Measurements from ENCODE around the gene WARS2. TPM values are rescaled to one million over a fixed set of nuclear protein-coding genes. Genes with fewer than 3 reads are reported as not detected.

The WARS2 gene
- total RNA-seq, 1 donor = 23.9 TPM

- Histone ChIP-seq H2AFZ (ENCODE audit: low read length) (peak overlapping the region; percentile 23), H3K79me2 (ENCODE audit: insufficient read depth, low read length) (no peaks in the 10 kb centered on the region), H3K27me3 (ENCODE audit: insufficient read depth, low read length) (no peaks in the 10 kb centered on the region), H3K9me3 (ENCODE audit: low read depth, low read length) (no peaks in the 10 kb centered on the region), H4K20me1 (ENCODE audit: insufficient read depth, low read length) (no peaks in the 10 kb centered on the region), H3K36me3 (ENCODE audit: insufficient read depth, low read length) (no peaks in the 10 kb centered on the region), H3K4me1 (ENCODE audit: insufficient read depth, low read length) (peaks cover 14% of the 10 kb centered on the region), H3K4me2 (ENCODE audit: insufficient read depth, low read length) (peak overlapping the region; percentile 75), H3K27ac (ENCODE audit: low read depth, low read length) (peak overlapping the region; percentile 92), H3K4me3 (ENCODE audit: insufficient read depth, low read length) (peak overlapping the region; percentile 47)
- peak; percentile 88 for DNase-seq (ENCODE audit: insufficient read length, low spot score, missing footprints)
- TF ChIP-seq CTCF (IDR thresholded peaks at IDR 0.05; ENCODE audit: extremely low read depth, low read depth, low read length) = no peak
Observed at GRCh38 chr1:119046785-119047438, 93.5 kb downstream of the WARS2 start.

GRCh38 chr1:119046429-119046784 lies 94.0 kb downstream of the WARS2 start:
- Histone ChIP-seq H3K36me3 (ENCODE audit: insufficient read depth, low read length) (no peaks in the 10 kb centered on the region), H3K27ac (ENCODE audit: low read depth, low read length) (peak overlapping the region; percentile 92), H3K4me1 (ENCODE audit: insufficient read depth, low read length) (peaks cover 14% of the 10 kb centered on the region), H3K4me2 (ENCODE audit: insufficient read depth, low read length) (peak overlapping the region; percentile 75), H4K20me1 (ENCODE audit: insufficient read depth, low read length) (no peaks in the 10 kb centered on the region), H3K27me3 (ENCODE audit: insufficient read depth, low read length) (no peaks in the 10 kb centered on the region), H3K4me3 (ENCODE audit: insufficient read depth, low read length) (peak overlapping the region; percentile 47), H3K79me2 (ENCODE audit: insufficient read depth, low read length) (no peaks in the 10 kb centered on the region), H2AFZ (ENCODE audit: low read length) (peak overlapping the region; percentile 23), H3K9me3 (ENCODE audit: low read depth, low read length) (no peaks in the 10 kb centered on the region)
- no peak for TF ChIP-seq CTCF (IDR thresholded peaks at IDR 0.05; ENCODE audit: extremely low read depth, low read depth, low read length)
- no peak for DNase-seq (ENCODE audit: insufficient read length, low spot score, missing footprints)

DNA sequence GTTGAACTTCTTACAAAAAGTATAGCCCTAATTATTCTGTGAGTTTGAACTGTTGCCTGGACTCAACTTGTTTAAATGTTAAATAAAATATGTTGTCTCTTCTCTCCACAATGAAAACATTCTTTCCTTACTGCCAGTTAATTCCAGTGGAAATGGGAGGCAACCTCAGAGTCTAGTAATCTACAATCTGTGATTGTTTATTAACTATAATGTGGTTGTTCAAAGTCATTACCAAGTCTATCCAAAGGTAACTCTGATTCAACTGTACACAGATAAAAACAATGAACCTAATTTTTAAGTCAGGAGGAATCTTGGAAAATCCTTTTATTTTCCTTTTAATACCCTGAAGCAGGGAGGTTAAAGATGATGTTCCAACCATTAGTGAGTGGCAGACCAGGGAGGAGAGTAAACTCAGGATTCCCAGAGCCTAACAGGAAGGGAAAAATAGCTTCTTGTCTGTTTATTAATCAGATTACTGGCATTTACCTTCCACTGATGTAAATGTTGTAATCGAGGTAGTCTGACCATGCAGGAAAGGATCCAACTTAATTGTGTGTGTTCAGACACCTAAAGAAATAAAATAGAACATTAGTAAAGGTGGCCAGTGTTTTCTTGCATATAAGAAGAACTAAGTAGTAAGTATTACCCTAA lies 95.2 kb downstream of the WARS2 start:
- no peak overlapping the region for H3K4me3 ChIP-seq (ENCODE audit: insufficient read depth, low read length)
- TF ChIP-seq CTCF (IDR thresholded peaks at IDR 0.05; ENCODE audit: extremely low read depth, low read depth, low read length) = no peak
- no peak for DNase-seq (ENCODE audit: insufficient read length, low spot score, missing footprints)
- no peaks in the 10 kb centered on the region for H3K36me3 ChIP-seq (ENCODE audit: insufficient read depth, low read length)
- no peaks in the 10 kb centered on the region for H3K79me2 ChIP-seq (ENCODE audit: insufficient read depth, low read length)
- H3K9me3 ChIP-seq (ENCODE audit: low read depth, low read length) = no peaks in the 10 kb centered on the region
- H3K4me2 ChIP-seq (ENCODE audit: insufficient read depth, low read length) = no peak overlapping the region
- H4K20me1 ChIP-seq (ENCODE audit: insufficient read depth, low read length) = no peaks in the 10 kb centered on the region
- no peak overlapping the region for H2AFZ ChIP-seq (ENCODE audit: low read length)
- H3K4me1 ChIP-seq (ENCODE audit: insufficient read depth, low read length) = peaks cover 23% of the 10 kb centered on the region
- no peak overlapping the region for H3K27ac ChIP-seq (ENCODE audit: low read depth, low read length)
- no peaks in the 10 kb centered on the region for H3K27me3 ChIP-seq (ENCODE audit: insufficient read depth, low read length)

DNA sequence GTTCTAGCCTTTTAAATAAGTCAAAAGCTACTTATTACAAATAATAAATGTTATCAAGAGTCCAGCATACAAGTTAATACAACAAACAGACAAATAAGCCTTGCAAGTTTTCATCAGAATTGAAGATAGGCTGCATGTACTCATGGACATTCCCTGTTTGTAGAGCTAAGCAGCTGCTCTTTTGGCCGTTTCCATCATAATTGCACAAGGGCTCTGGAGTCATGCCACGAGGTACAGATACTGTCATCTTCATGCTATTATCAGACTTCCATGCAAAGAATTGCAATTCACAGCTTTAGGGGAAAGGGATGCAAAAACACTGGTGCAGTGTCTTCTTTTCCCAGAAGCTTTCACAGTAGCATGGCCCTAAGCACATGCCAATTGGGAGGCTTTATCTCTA lies 99.5 kb downstream of the WARS2 start:
- Histone ChIP-seq H2AFZ (ENCODE audit: low read length) (no peak overlapping the region), H3K36me3 (ENCODE audit: insufficient read depth, low read length) (no peaks in the 10 kb centered on the region), H3K27ac (ENCODE audit: low read depth, low read length) (no peak overlapping the region), H3K9me3 (ENCODE audit: low read depth, low read length) (no peaks in the 10 kb centered on the region), H3K4me1 (ENCODE audit: insufficient read depth, low read length) (peaks cover 9% of the 10 kb centered on the region), H3K4me3 (ENCODE audit: insufficient read depth, low read length) (no peak overlapping the region), H3K27me3 (ENCODE audit: insufficient read depth, low read length) (no peaks in the 10 kb centered on the region), H4K20me1 (ENCODE audit: insufficient read depth, low read length) (no peaks in the 10 kb centered on the region), H3K4me2 (ENCODE audit: insufficient read depth, low read length) (no peak overlapping the region), H3K79me2 (ENCODE audit: insufficient read depth, low read length) (no peaks in the 10 kb centered on the region)
- no peak for DNase-seq (ENCODE audit: insufficient read length, low spot score, missing footprints)
- TF ChIP-seq CTCF (IDR thresholded peaks at IDR 0.05; ENCODE audit: extremely low read depth, low read depth, low read length) = no peak

All from osteoblast (primary cell).